GM12878 (cell line): Measurements from ENCODE around the gene MSMB. TPM values are rescaled to one million over a fixed set of nuclear protein-coding genes. Genes with fewer than 3 reads are reported as not detected.

Experiments
- ASH2L ChIP-seq: fragments of 300-600, 200-600 bp; sonication (generic); IDR thresholded peaks from 2 replicates; pipeline ENCODE4 v1.6.1; 2017; ENCODE audit warnings: low read depth, mild to moderate bottlenecking, borderline replicate concordance
- BCL11A ChIP-seq: IDR thresholded peaks from 2 replicates; pipeline ENCODE4 v1.6.1; 2011; ENCODE audit warnings: low read depth, low read length
- BCLAF1 ChIP-seq: fragments of 450-650 bp; IDR thresholded peaks from 2 replicates; pipeline ENCODE4 v1.6.1; 2017; ENCODE audit warnings: antibody characterized with exemption, mild to moderate bottlenecking, moderate library complexity
- BHLHE40 ChIP-seq, 2 experiments: fragments of 450-650 bp in 1 of 2; IDR thresholded peaks; 2 replicates each; pipeline ENCODE4 v1.6.1; 2011 to 2017; ENCODE audit warnings: low read depth in 2 of 2, borderline replicate concordance in 1 of 2, improper control_type of control experiment in 1 of 2, low read length in 1 of 2, mild to moderate bottlenecking in 1 of 2
- CBFB ChIP-seq: IDR thresholded peaks from 2 replicates; pipeline ENCODE4 v1.6.1; 2016; ENCODE audit warnings: antibody characterized with exemption, low read depth
- EED ChIP-seq: sonication (generic); IDR thresholded peaks from 2 replicates; pipeline ENCODE4 v1.6.1; 2016; ENCODE audit warnings: antibody characterized with exemption, low read depth
- EP300 ChIP-seq, 2 experiments: fragments of 150-350 bp in 1 of 2; IDR thresholded peaks; 2 replicates each; pipeline ENCODE4 v1.6.1; 2011 to 2012; ENCODE audit warnings: low read depth in 2 of 2, low read length in 2 of 2, borderline replicate concordance in 1 of 2, improper control_type of control experiment in 1 of 2, inconsistent platforms in 1 of 2; ENCODE audit not compliant: control insufficient read depth in 1 of 2
- ESRRA ChIP-seq: IDR thresholded peaks from 2 replicates; pipeline ENCODE4 v1.6.1; 2012; ENCODE audit warnings: mild to moderate bottlenecking, low read length, improper control_type of control experiment
- ETV6 ChIP-seq, 2 experiments: fragments of 450-650 bp in 1 of 2; IDR thresholded peaks in 1 of 2; conservative IDR thresholded peaks in 1 of 2; 2 replicates each; pipeline ENCODE4 v1.6.1; 2014; ENCODE audit warnings: antibody characterized with exemption in 1 of 2, borderline replicate concordance in 1 of 2, low read depth in 1 of 2, mild to moderate bottlenecking in 1 of 2, moderate library complexity in 1 of 2
- HDAC2 ChIP-seq: fragments of 200-600 bp; sonication (generic); IDR thresholded peaks from 2 replicates; pipeline ENCODE4 v1.6.1; 2017
- KLF5 ChIP-seq: fragments of 450-650 bp; IDR thresholded peaks from 2 replicates; pipeline ENCODE4 v1.6.1; 2014; ENCODE audit warnings: mild to moderate bottlenecking; ENCODE audit not compliant: partially characterized antibody
- MTA2 ChIP-seq: fragments of 450-650 bp; IDR thresholded peaks from 2 replicates; pipeline ENCODE4 v1.6.1; 2016; ENCODE audit warnings: low read depth, mild to moderate bottlenecking, moderate library complexity
- NFXL1 ChIP-seq: fragments of 450-650 bp; IDR thresholded peaks from 2 replicates; pipeline ENCODE4 v1.6.1; 2017; ENCODE audit warnings: antibody characterized with exemption, mild to moderate bottlenecking, borderline replicate concordance
- NKRF ChIP-seq: fragments of 450-650 bp; conservative IDR thresholded peaks from 2 replicates; pipeline ENCODE4 v1.6.1; 2017; ENCODE audit warnings: mild to moderate bottlenecking, moderate library complexity
- NR2C1 ChIP-seq: fragments of 450-650 bp; IDR thresholded peaks from 2 replicates; pipeline ENCODE4 v1.6.1; 2017; ENCODE audit warnings: antibody characterized with exemption, mild to moderate bottlenecking, moderate library complexity
- POLR2AphosphoS2 ChIP-seq: IDR thresholded peaks from 2 replicates; pipeline ENCODE4 v1.6.1; 2011; ENCODE audit warnings: low read depth, mild to moderate bottlenecking, low read length, improper control_type of control experiment, moderate library complexity
- RB1 ChIP-seq: fragments of 450-650 bp; formaldehyde crosslinking; IDR thresholded peaks from 2 replicates; pipeline ENCODE4 v1.6.1; 2017; ENCODE audit warnings: mild to moderate bottlenecking, borderline replicate concordance
- SIN3A ChIP-seq: IDR thresholded peaks from 2 replicates; pipeline ENCODE4 v1.6.1; 2012; ENCODE audit warnings: low read depth, low read length, improper control_type of control experiment
- SIX5 ChIP-seq: IDR thresholded peaks from 2 replicates; pipeline ENCODE4 v1.6.1; 2011; ENCODE audit warnings: mild to moderate bottlenecking, low read depth, low read length, moderate library complexity; ENCODE audit not compliant: severe bottlenecking
- SRF ChIP-seq, 2 experiments: IDR thresholded peaks; 2 replicates each; pipeline ENCODE4 v1.6.1; 2011; ENCODE audit warnings: low read depth in 2 of 2, low read length in 2 of 2, mild to moderate bottlenecking in 1 of 2, moderate library complexity in 1 of 2
- ZBTB4 ChIP-seq: fragments of 450-650 bp; formaldehyde crosslinking; IDR thresholded peaks from 2 replicates; pipeline ENCODE4 v1.4.0; 2022; ENCODE audit warnings: mild to moderate bottlenecking, moderate library complexity
- ZNF24 ChIP-seq: fragments of 450-650 bp; IDR thresholded peaks from 2 replicates; pipeline ENCODE4 v1.6.1; 2017; ENCODE audit warnings: antibody characterized with exemption, mild to moderate bottlenecking
- polyA plus RNA-seq, 11 experiments: library from polyadenylated mRNA; depleted of rRNA in 4 of 11; unstranded in 6 of 11; stranded (reverse) in 5 of 11; fragments of >200 nt; fragmentation: Nextera tagmentation in 4 of 11; fragmentation: Illumina TruSeq in 1 of 11; extraction: Ambion mirVana in 4 of 11; extraction: Trizol in 1 of 11; gene quantifications; 1 replicate in 1 of 11; 2 replicates in 10 of 11; pipeline versions ENCODE4 v1.2.1 to v1.2.3, GENCODE V29; 2011 to 2016; ENCODE audit warnings: inconsistent platforms in 2 of 11, missing spikeins in 2 of 11, low read depth in 1 of 11
- total RNA-seq, 4 experiments: library from RNA; depleted of rRNA in 3 of 4; stranded (reverse); fragments of >200 nt in 3 of 4; fragmentation: Illumina TruSeq in 1 of 4; extraction: Trizol in 1 of 4; gene quantifications; 2 replicates each; pipeline versions ENCODE4 v1.2.1 to v1.2.3, GENCODE V29; 2013 to 2021

MSMB gene
- total and polyA plus RNA-seq, 10 of the 15 experiments (the other 5 are each of a cell fraction or from before 2014, with no cell fraction given) = not detected

- no peak for TF ChIP-seq ETV6 (conservative IDR thresholded peaks at IDR 0.05 in 1 of 2, IDR thresholded peaks at IDR 0.05 in 1 of 2; ENCODE audit: borderline replicate concordance in 1 of 2, low read depth in 1 of 2)
- no peak for TF ChIP-seq RB1
- no peak for TF ChIP-seq HDAC2
- TF ChIP-seq POLR2AphosphoS2 = peak; percentile 62; the same call in 1 of the 2 replicates
- TF ChIP-seq BHLHE40 (IDR thresholded peaks at IDR 0.05; ENCODE audit: borderline replicate concordance in 1 of 2, low read depth in 2 of 2, low read length in 1 of 2) = peak in 1 of 2 experiments; percentile 72; a peak in 2 of 4 replicates
- peak; percentile 72 for TF ChIP-seq EED
- no peak for TF ChIP-seq CBFB
- TF ChIP-seq SIN3A = no peak; the same call in 1 of the 2 replicates
- TF ChIP-seq ZNF24 = no peak
- no peak for TF ChIP-seq MTA2
- TF ChIP-seq SRF (IDR thresholded peaks at IDR 0.05; ENCODE audit: low read depth in 2 of 2, low read length in 2 of 2) = no peak
- no peak for TF ChIP-seq ESRRA
- TF ChIP-seq NKRF = peak; percentile 61; the same call in 1 of the 2 replicates
- TF ChIP-seq NFXL1 = no peak
- no peak for TF ChIP-seq ASH2L
- no peak for TF ChIP-seq SIX5
- TF ChIP-seq ZBTB4 (CRISPR knock-in tag) = no peak
- TF ChIP-seq BCL11A = no peak
- no peak for TF ChIP-seq KLF5
- TF ChIP-seq NR2C1 = peak; percentile 70
- no peak for TF ChIP-seq EP300 (IDR thresholded peaks at IDR 0.05; ENCODE audit: borderline replicate concordance in 1 of 2, control insufficient read depth in 1 of 2, low read depth in 2 of 2, low read length in 2 of 2)
- TF ChIP-seq BCLAF1 = no peak
Measured at GRCh38 chr10:46022978-46023702, 22.9 kb downstream of the MSMB start (continued).
